Ascending aorta (tissue), 2 donors: ENCODE measurements around the gene LRRC57. TPM values are rescaled to one million over a fixed set of nuclear protein-coding genes. Genes with fewer than 3 reads are reported as not detected.
"Not testable (repeated sequence)": the region's sequence is repeated elsewhere in the genome, so short reads cannot be mapped to it uniquely, and the experiment has no call there.

ENCODE experiments used
- DNase-seq, 2 donors: peaks; one replicate each; pipeline ENCODE4 v3.0.0-alpha.2; 2019; ENCODE audit warnings: low spot score in 2 of 2
- H3K27ac ChIP-seq, 2 donors: fragments of 200-600 bp; sonication (generic); one replicate each; pipeline ENCODE4 v1.5.1; 2016 to 2017; ENCODE audit warnings: mild to moderate bottlenecking in 1 of 2
- H3K27me3 ChIP-seq: fragments of 200-600 bp; sonication (generic); one replicate; pipeline ENCODE4 v1.5.1; 2017
- H3K36me3 ChIP-seq, 2 donors: fragments of 200-600 bp; sonication (generic); one replicate each; pipeline ENCODE4 v1.5.1; 2016
- H3K4me1 ChIP-seq, 2 donors: fragments of 200-600 bp; sonication (generic); one replicate each; pipeline ENCODE4 v1.5.1; 2016 to 2017; ENCODE audit warnings: mild to moderate bottlenecking in 1 of 2
- H3K4me3 ChIP-seq, 2 donors: fragments of 200-600 bp; sonication (generic); one replicate each; pipeline ENCODE4 v1.5.1; 2016 to 2017; ENCODE audit warnings: mild to moderate bottlenecking in 1 of 2
- H3K9me3 ChIP-seq, 2 donors: fragments of 200-600 bp; sonication (generic); one replicate each; pipeline ENCODE4 v1.5.1; 2016
- CTCF ChIP-seq, 3 experiments: fragments of 200-600 bp in 2 of 3; fragments of 450-650 bp in 1 of 3; sonication (generic) in 2 of 3; IDR thresholded peaks; one replicate each; pipeline ENCODE4 v1.5.1; 2016 to 2019; ENCODE audit warnings: antibody characterized with exemption in 3 of 3, mild to moderate bottlenecking in 1 of 3, moderate library complexity in 1 of 3
- intact Hi-C: fragments of 100-400 bp; cut with DNase I; formaldehyde crosslinking; loops from one replicate; pipeline ENCODE4 v1.15.1; 2023
- total RNA-seq: library from RNA; depleted of rRNA; stranded (reverse); fragments of >200 nt; gene quantifications from one replicate; pipeline ENCODE4 v1.1.0, GENCODE V29; 2016

Gene LRRC57
- total RNA-seq, 1 donor from 2014 or later, result 1.6 TPM

- DNase-seq, result no peak
- Histone ChIP-seq H3K4me1 (no peaks in the 10 kb centered on the region), H3K36me3 (peaks cover 16 to 50% of the 10 kb centered on the region in 2 donors), H3K9me3 (no peaks in the 10 kb centered on the region), H3K4me3 (no peak overlapping the region), H3K27ac (no peak overlapping the region), H3K27me3 (no peaks in the 10 kb centered on the region)
- intact Hi-C loops, result no loop called here
- no peak for TF ChIP-seq CTCF (IDR thresholded peaks at IDR 0.05)
Measured at GRCh38 chr15:42558739-42559138, 10.1 kb upstream of the LRRC57 start.

GRCh38 chr15:42556550-42557207 lies 8.1 kb upstream of the LRRC57 start:
- DNase-seq, intact Hi-C loops, H3K27me3 ChIP-seq, H3K4me1 ChIP-seq, H3K4me3 ChIP-seq, H3K9me3 ChIP-seq: not testable (repeated sequence)
- Histone ChIP-seq H3K36me3 (peaks cover 7 to 31% of the 10 kb centered on the region in 2 donors), H3K27ac (peak overlapping the region in 1 of 2 donors; percentile 22)

GRCh38 chr15:42553554-42553953 lies 5.0 kb upstream of the LRRC57 start:
- Histone ChIP-seq H3K27ac (no peak overlapping the region), H3K4me3 (no peak overlapping the region), H3K4me1 (peaks cover 0 to 4% of the 10 kb centered on the region in 2 donors), H3K36me3 (peaks cover 0 to 3% of the 10 kb centered on the region in 2 donors), H3K27me3 (no peaks in the 10 kb centered on the region), H3K9me3 (no peaks in the 10 kb centered on the region)
- DNase-seq, result no peak
- intact Hi-C loops, result no loop called here
- TF ChIP-seq CTCF (IDR thresholded peaks at IDR 0.05), result no peak

GRCh38 chr15:42549741-42550392 lies 1.3 kb upstream of the LRRC57 start:
- no peak for TF ChIP-seq CTCF (IDR thresholded peaks at IDR 0.05)
- Histone ChIP-seq H3K27me3 (no peaks in the 10 kb centered on the region), H3K27ac (peak overlapping the region; percentile 92 to 94), H3K4me3 (peak overlapping the region in 1 of 2 donors; percentile 92), H3K9me3 (no peaks in the 10 kb centered on the region), H3K36me3 (peaks cover 3 to 5% of the 10 kb centered on the region in 2 donors), H3K4me1 (peaks cover 0 to 22% of the 10 kb centered on the region in 2 donors)
- DNase-seq, result no peak
- intact Hi-C loops, result loop anchor here (2.0 to 10.0 kb wide), 4 partner anchors 25 to 275 kb away; partner anchors contain the start of genes GANC, STARD9, TMEM87A and ZNF106

GRCh38 chr15:42549032-42549491 lies 469 bp upstream of the LRRC57 start:
- intact Hi-C loops, result loop anchor here (2.0 to 10.0 kb wide), 4 partner anchors 26 to 274 kb away; partner anchors contain the start of genes GANC, STARD9, TMEM87A and ZNF106
- no peak for DNase-seq
- Histone ChIP-seq H3K27ac (peak overlapping the region; percentile 92 to 94), H3K4me1 (peaks cover 0 to 22% of the 10 kb centered on the region in 2 donors), H3K36me3 (peaks cover 4 to 13% of the 10 kb centered on the region in 2 donors), H3K27me3 (no peaks in the 10 kb centered on the region), H3K4me3 (peak overlapping the region; percentile 81 to 92), H3K9me3 (no peaks in the 10 kb centered on the region)
- no peak for TF ChIP-seq CTCF (IDR thresholded peaks at IDR 0.05)

GRCh38 chr15:42547918-42548248 lies 710 bp downstream of the LRRC57 start:
- Histone ChIP-seq H3K4me3 (peak overlapping the region; percentile 81 to 92), H3K4me1 (peaks cover 0 to 22% of the 10 kb centered on the region in 2 donors), H3K27me3 (no peaks in the 10 kb centered on the region), H3K9me3 (no peaks in the 10 kb centered on the region), H3K36me3 (peaks cover 10 to 22% of the 10 kb centered on the region in 2 donors), H3K27ac (peak overlapping the region; percentile 92 to 94)
- no peak for DNase-seq
- no peak for TF ChIP-seq CTCF (IDR thresholded peaks at IDR 0.05)
- intact Hi-C loops, result loop anchor here (2.0 to 10.0 kb wide), 4 partner anchors 27 to 273 kb away; partner anchors contain the start of genes GANC, STARD9, TMEM87A and ZNF106
